ENCODE data around the gene IRF2BPL. TPM values are rescaled to one million over a fixed set of nuclear protein-coding genes. Genes with fewer than 3 reads are reported as not detected.
A peak's percentile ranks its signal among the peaks of the same experiment; 100 is the strongest.

IRF2BPL gene
- total RNA-seq, 1 donor, result 21.6 TPM

DNA sequence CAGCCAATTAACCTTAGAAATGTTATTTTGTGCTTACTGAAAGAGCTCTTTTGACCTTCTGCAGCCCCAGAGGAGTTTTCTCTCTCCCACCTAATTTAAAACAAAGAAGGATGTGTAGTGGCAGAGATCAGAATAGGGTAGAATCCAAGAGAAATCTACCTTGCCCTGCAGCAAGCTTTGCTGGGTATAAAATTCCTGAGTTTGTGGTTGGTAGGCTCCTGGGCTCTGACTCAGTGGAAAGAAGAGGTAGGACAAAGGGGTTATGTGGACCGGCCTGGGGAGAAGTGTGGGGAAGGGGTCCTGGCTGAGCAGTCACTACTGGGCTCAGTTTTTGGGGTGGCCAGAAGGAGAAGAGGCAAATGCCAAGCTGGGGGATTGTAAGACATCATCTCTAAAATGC lies 46.8 kb downstream of the IRF2BPL start:
- TF ChIP-seq, protein P1, sequence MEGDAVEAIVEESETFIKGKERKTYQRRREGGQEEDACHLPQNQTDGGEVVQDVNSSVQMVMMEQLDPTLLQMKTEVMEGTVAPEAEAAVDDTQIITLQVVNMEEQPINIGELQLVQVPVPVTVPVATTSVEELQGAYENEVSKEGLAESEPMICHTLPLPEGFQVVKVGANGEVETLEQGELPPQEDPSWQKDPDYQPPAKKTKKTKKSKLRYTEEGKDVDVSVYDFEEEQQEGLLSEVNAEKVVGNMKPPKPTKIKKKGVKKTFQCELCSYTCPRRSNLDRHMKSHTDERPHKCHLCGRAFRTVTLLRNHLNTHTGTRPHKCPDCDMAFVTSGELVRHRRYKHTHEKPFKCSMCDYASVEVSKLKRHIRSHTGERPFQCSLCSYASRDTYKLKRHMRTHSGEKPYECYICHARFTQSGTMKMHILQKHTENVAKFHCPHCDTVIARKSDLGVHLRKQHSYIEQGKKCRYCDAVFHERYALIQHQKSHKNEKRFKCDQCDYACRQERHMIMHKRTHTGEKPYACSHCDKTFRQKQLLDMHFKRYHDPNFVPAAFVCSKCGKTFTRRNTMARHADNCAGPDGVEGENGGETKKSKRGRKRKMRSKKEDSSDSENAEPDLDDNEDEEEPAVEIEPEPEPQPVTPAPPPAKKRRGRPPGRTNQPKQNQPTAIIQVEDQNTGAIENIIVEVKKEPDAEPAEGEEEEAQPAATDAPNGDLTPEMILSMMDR (IDR thresholded peaks at IDR 0.05; ENCODE audit: insufficient read depth, low read length), result no peak
- no peak overlapping the region for H3K4me3 ChIP-seq (ENCODE audit: low read depth, low read length)
- no peak for DNase-seq (ENCODE audit: low read depth)

DNA sequence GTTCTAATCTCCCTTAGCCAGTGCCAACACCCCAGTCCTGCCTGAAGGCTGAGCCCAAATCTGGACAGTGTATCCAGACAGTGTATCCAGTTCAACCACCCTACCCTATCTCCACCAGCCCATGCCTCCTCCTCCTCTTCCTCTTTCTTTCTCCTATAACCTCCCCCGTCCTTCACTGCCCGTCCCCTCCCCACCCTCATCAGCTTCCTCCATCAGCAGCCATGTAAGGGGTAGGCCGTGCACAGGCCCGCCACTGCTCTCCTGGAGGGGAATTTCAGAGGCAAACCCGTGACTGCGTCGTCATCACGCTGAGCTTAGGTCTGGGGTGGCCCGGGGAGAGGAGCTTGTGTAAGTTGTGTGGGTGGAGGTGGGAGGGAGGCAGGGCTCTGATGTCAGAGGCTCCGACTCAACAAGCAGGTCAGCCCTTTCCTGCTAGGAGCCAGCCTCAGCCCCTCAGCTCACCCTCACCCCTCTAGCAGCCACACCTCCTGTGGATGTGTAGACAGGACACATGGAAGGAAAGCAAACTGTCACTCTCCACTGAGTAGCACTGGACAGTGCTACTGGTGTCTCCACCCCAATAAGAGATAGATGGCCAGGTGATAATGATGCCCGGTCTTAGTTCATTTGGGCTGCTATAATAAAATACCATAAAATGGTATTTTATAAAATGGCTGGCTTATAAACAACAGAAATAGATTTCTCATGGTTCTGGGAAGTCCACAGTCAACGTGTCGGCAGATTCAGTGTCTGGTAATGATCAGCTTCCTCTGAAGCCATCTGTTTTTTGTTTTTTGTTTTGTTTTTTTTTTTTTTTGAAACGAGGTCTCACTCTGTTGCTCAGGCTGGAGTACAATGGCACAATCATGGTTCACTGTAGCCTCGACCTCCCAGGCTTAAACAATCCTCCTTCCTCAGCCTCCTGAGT lies 50.5 kb downstream of the IRF2BPL start:
- peak; percentile 42 for DNase-seq (ENCODE audit: low read depth)

DNA sequence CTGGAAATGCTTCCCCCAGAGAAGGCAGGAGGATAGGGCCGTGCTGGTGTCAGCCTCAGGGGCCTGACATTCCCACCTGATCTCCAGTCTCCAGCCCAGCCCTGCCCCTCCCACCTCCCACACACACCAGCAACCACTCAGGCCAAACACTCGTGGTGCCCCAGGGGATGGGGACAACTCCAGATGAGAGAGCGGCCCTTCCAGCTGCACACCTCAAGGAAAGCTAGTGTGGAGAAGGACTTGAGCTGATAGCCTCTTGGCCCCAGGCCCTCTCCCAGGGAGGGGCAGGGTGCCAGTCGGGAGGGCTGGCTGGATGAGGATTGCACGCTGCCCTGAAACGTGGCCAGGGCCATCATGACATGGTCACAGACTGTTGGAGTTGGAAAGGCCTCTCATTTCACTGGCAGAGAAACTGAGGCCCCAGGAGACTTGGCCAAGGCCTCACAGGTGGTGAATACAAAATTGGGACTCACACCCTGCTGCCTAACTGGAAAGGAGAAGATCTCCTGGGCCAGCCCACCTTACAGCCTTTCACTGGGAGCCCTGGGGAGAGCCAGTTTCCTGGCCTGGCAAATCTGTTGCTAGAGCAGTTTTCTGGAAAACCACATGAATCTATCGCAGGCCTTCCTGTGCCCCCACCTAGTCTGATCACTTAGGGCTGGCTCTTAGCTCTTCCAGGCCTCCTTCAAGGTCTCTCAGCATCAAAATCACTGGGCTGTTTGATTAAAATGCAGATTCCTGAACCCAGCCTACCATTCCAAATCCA lies 52.1 kb downstream of the IRF2BPL start:
- no peak overlapping the region for H3K4me3 ChIP-seq (ENCODE audit: low read depth, low read length)
- TF ChIP-seq, protein P1 (IDR thresholded peaks at IDR 0.05; ENCODE audit: insufficient read depth, low read length), result no peak
- DNase-seq (ENCODE audit: low read depth), result no peak

More for the DNA sequence above, 50.5 kb downstream of the IRF2BPL start:
- H3K4me3 ChIP-seq (ENCODE audit: low read depth, low read length), result no peak overlapping the region
- TF ChIP-seq, protein P1 (IDR thresholded peaks at IDR 0.05; ENCODE audit: insufficient read depth, low read length), result no peak

DNA sequence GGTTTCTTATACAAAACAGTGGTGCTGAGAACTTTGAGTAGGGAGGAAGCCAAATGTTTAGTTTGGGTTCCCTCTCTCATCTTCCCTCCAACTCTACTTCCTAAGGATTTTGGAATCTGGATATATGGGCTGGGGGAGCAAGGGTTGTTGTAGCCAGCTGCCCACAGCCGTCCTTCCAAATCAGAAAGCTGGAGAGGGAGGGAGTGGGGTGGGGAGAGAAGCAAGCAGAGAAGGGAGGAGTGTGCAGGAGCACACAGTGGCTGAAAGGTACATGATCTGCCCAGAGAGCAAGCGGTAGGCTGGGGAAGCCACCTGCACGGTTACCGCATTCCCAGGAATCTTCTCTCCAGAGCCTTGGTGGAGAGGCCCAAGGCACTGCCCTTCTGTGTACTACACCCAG lies 52.7 kb downstream of the IRF2BPL start:
- no peak overlapping the region for H3K4me3 ChIP-seq (ENCODE audit: low read depth, low read length)
- no peak for DNase-seq (ENCODE audit: low read depth)
- TF ChIP-seq, protein P1 (IDR thresholded peaks at IDR 0.05; ENCODE audit: insufficient read depth, low read length), result no peak

DNA sequence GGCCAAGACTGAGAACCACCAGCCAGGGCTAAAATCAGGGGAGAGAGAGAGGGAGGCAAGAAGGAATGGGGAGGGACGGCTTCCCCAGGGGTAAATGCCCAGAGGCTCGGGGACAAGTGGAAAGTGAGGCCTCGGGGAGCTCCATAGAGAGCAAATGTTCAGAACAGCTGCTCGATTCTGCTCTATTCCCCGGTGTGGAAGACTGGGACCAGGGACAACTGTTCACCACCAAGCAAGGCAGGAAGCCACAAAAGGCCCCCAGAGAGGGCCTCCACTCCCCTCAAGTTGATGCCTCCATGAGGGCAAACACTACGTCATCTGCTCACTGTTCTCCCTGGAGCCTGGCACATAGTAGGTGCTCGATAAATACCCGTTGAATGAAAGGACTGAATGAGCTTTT lies 53.5 kb downstream of the IRF2BPL start:
- TF ChIP-seq, protein P1 (IDR thresholded peaks at IDR 0.05; ENCODE audit: insufficient read depth, low read length), result no peak
- DNase-seq (ENCODE audit: low read depth), result no peak
- H3K4me3 ChIP-seq (ENCODE audit: low read depth, low read length), result no peak overlapping the region

Other genes with a start within 250 kb of the IRF2BPL start
- gene ANGEL1, start 215.8 kb downstream of the IRF2BPL start, total RNA-seq (ENCODE audit: low replicate concordance), result 5.8 and 6.7 TPM in 2 replicates
- not detected in 2 replicates for gene LRRC74A, start 202.3 kb downstream of the IRF2BPL start, total RNA-seq (ENCODE audit: low replicate concordance)
- gene CIPC, start 69.5 kb upstream of the IRF2BPL start, total RNA-seq (ENCODE audit: low replicate concordance), result 5.2 and 13.9 TPM in 2 replicates
- gene ZDHHC22, start 113.1 kb upstream of the IRF2BPL start, total RNA-seq (ENCODE audit: low replicate concordance), result not detected in 2 replicates
- gene TMEM63C, start 153.1 kb upstream of the IRF2BPL start, total RNA-seq (ENCODE audit: low replicate concordance), result 1.9 TPM in 1 of 2 replicates, not detected in the other
- not detected in 2 replicates for gene NGB, start 242.5 kb upstream of the IRF2BPL start, total RNA-seq (ENCODE audit: low replicate concordance)